Measurements from ENCODE around the gene GLTPD2. TPM values are rescaled to one million over a fixed set of nuclear protein-coding genes. Genes with fewer than 3 reads are reported as not detected.

Gene GLTPD2
- total RNA-seq, 6 experiments from 2014 or later = 20.6 to 97.4 (median 60.9) TPM

DNA sequence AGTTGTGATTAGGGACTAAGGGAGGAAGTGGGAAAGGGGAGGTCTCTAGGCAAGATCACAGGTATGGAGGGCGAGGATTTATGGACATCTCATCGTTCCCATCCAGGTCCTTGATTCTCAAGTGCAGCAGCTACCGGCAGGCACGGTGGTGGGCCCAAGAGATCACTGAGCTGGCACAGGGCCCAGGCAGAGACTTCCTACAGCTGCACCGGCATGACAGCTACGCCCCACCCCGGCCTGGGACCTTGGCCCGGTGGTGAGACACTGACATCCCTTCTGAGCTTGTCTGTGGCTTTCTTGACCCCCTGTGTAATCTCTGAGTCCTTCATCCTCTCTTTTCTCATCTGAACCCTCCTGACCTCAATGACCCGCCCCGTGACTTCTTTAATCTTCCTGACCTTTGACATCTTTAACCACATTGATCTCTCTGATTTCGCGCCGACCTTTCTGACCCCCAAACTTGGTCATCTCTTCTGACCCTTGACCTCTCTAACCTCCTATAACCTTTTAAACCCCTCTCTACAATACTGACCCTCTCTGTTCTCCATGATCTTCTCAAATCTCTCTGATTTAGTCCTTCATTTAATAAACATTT, 22.0 kb downstream of the GLTPD2 start:
- H3K27ac ChIP-seq = no peak overlapping the region
- peaks cover 0 to 4% (median 0%) of the 10 kb centered on the region in 4 donors for H3K36me3 ChIP-seq
- no peak overlapping the region for H3K4me3 ChIP-seq
- ATAC-seq = no peak
- no peak for TF ChIP-seq POLR2A (IDR thresholded peaks at IDR 0.05)
- TF ChIP-seq, protein P1, sequence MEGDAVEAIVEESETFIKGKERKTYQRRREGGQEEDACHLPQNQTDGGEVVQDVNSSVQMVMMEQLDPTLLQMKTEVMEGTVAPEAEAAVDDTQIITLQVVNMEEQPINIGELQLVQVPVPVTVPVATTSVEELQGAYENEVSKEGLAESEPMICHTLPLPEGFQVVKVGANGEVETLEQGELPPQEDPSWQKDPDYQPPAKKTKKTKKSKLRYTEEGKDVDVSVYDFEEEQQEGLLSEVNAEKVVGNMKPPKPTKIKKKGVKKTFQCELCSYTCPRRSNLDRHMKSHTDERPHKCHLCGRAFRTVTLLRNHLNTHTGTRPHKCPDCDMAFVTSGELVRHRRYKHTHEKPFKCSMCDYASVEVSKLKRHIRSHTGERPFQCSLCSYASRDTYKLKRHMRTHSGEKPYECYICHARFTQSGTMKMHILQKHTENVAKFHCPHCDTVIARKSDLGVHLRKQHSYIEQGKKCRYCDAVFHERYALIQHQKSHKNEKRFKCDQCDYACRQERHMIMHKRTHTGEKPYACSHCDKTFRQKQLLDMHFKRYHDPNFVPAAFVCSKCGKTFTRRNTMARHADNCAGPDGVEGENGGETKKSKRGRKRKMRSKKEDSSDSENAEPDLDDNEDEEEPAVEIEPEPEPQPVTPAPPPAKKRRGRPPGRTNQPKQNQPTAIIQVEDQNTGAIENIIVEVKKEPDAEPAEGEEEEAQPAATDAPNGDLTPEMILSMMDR (IDR thresholded peaks at IDR 0.05) = no peak
- DNase-seq = peak in 1 of 3 donors; percentile 36
- peaks cover 0 to 12% (median 3%) of the 10 kb centered on the region in 4 donors for H3K4me1 ChIP-seq
- no peaks in the 10 kb centered on the region for H3K9me3 ChIP-seq
- intact Hi-C loops (cut with DNase I) = no loop called here
- no peaks in the 10 kb centered on the region for H3K27me3 ChIP-seq
- WGBS (ENCODE audit: insufficient coverage, low coverage, low lambda C conversion rate, missing lambda C conversion rate) = 35% methylated on average over 10 of the region's 13 CpGs

DNA sequence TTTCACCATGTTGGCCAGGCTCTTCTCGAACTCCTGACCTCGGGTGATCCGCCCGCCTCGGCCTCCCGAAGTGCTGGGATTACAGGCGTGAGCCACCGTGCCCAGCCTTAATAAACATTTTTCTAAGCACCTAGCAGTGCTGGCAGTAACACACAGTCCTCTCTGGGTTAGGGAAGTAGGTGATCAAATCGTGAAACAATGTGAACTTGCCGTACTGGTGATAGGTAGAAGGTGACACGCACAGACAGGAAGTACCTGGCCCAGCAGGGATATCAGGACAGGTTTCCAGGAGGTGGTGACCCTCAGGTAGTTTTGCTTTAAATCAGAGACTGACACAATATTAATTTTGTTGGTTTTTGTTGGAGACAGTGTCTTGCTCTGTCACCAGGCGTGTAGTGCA, 22.7 kb downstream of the GLTPD2 start:
- ATAC-seq = no peak
- WGBS (ENCODE audit: insufficient coverage, low coverage, low lambda C conversion rate, missing lambda C conversion rate) = 82% methylated on average over 3 of the region's 12 CpGs

DNA sequence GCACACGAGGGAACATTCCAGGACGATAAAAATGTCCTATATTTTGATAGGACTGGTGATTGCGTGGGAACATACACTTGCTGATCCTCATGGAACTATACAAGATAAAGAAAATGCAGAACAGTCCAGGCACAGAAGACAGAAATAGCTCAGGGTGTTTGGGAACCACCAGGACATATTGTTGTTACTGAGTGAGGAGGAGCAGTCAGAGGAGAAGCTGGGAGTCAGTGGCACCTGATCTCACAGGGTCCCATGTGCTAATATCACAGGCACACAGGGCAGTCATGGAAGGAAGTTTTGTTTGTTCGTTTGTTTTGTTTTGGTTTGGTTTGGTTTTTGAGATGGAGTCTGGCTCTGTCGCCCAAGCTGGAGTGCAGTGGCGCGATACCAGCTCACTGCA, 23.9 kb downstream of the GLTPD2 start:
- Histone ChIP-seq H3K9me3 (no peaks in the 10 kb centered on the region), H3K4me1 (peaks cover 0 to 6% (median 2%) of the 10 kb centered on the region in 4 donors), H3K36me3 (peaks cover 0 to 13% (median 0%) of the 10 kb centered on the region in 4 donors), H3K27ac (no peak overlapping the region), H3K4me3 (no peak overlapping the region), H3K27me3 (no peaks in the 10 kb centered on the region)
- intact Hi-C loops (cut with DNase I) = no loop called here
- TF ChIP-seq, protein P1 (IDR thresholded peaks at IDR 0.05) = no peak
- no peak for TF ChIP-seq POLR2A (IDR thresholded peaks at IDR 0.05)
- ATAC-seq = no peak
- 89% methylated on average over 7 of the region's 7 CpGs for WGBS (ENCODE audit: insufficient coverage, low coverage, low lambda C conversion rate, missing lambda C conversion rate)
- no peak for DNase-seq

More for the DNA sequence above, 22.7 kb downstream of the GLTPD2 start:
- TF ChIP-seq POLR2A (IDR thresholded peaks at IDR 0.05) = no peak
- TF ChIP-seq, protein P1 (IDR thresholded peaks at IDR 0.05) = no peak
- Histone ChIP-seq H3K27me3 (no peaks in the 10 kb centered on the region), H3K4me1 (peaks cover 0 to 8% (median 3%) of the 10 kb centered on the region in 4 donors), H3K27ac (no peak overlapping the region), H3K4me3 (no peak overlapping the region), H3K36me3 (peaks cover 0 to 4% (median 0%) of the 10 kb centered on the region in 4 donors), H3K9me3 (no peaks in the 10 kb centered on the region)
- no peak for DNase-seq
- intact Hi-C loops (cut with DNase I) = no loop called here

DNA sequence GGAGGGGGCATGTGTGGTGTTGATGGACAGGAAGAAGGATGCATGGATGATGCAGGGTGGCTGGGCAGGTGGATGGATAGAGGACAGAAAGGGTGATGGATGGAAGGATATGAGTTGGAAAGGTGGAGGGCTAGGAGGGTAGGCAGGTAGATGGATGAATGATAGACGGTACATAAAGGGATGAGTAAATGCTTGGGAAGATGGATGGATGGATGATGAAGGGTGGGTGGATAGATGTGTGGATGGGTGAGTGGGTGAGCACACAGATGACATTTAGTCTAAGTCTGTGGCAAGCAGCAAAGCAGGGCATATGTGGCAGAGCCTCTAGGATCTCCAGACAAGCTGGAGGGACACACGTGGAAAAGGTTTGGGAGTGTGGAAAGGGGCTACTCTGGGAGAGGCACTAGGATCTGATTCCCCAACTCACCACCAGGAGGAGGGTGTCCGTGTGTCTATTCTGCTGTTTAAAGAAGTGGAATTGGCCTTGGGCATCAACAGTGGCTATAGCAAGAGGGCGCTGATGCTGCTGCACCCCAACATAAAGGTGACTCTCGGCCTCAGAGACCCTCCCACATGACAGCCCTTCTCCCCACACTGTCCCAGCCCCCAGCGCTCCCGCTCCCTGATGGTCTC, 26.4 kb downstream of the GLTPD2 start:
- no peaks in the 10 kb centered on the region for H3K4me1 ChIP-seq
- H3K36me3 ChIP-seq = peaks cover 0 to 13% (median 0%) of the 10 kb centered on the region in 4 donors
- intact Hi-C loops (cut with DNase I) = no loop called here
- ATAC-seq (no peak), DNase-seq (no peak)
- no peaks in the 10 kb centered on the region for H3K9me3 ChIP-seq
- no peak overlapping the region for H3K4me3 ChIP-seq
- TF ChIP-seq, protein P1 (IDR thresholded peaks at IDR 0.05) = no peak
- no peak for TF ChIP-seq POLR2A (IDR thresholded peaks at IDR 0.05)
- WGBS (ENCODE audit: insufficient coverage, low coverage, low lambda C conversion rate, missing lambda C conversion rate) = 94% methylated on average over 4 of the region's 7 CpGs
- no peaks in the 10 kb centered on the region for H3K27me3 ChIP-seq
- no peak overlapping the region for H3K27ac ChIP-seq

Data from right lobe of liver (tissue), 6 donors.